ENCODE results near the gene MTUS2. TPM values are rescaled to one million over a fixed set of nuclear protein-coding genes. Genes with fewer than 3 reads are reported as not detected.

Gene MTUS2
- total and polyA plus RNA-seq, 9 of the 15 experiments (the other 6 are each of a cell fraction or from before 2014, with no cell fraction given) = 0.01 to 0.28 (median 0.06) TPM; not detected in 1

DNA sequence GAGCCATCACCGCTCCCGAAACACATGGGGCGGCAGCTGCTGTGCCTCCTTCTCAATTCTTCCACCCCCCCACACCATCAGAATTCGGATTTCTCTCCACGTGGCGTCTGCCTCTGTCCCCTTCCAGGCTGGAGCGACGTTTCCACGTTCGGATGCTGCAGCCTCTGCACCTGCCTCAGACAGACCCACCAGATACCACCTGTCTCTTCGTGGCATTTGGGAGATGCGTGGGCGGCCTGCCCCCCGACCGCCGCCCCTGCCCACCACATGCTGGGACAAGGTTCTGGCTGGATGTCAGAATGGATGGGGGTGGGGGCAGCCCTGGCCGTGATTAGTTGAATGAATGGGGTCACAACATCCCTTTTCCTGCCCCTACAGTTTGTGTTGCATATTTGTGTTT lies 685.4 kb downstream of the MTUS2 start:
- Histone ChIP-seq H4K20me1 (replicated peaks; ENCODE audit: control insufficient read depth, insufficient read depth, low read length) (peaks cover 12% of the 10 kb centered on the region), H3K36me3 (ENCODE audit: control insufficient read depth, insufficient read depth, low read length) (no peaks in the 10 kb centered on the region), H3K9ac (ENCODE audit: insufficient read depth in 1 of 2, low read depth in 2 of 2, low read length in 2 of 2) (no peak overlapping the region), H3K9me3 (replicated peaks; ENCODE audit: control insufficient read depth, insufficient read depth, low read depth, low read length) (no peaks in the 10 kb centered on the region), H3K4me3 (no peak overlapping the region), H3K4me2 (ENCODE audit: insufficient read depth, low read length) (no peak overlapping the region), H3K4me1 (replicated peaks in 1 of 2; ENCODE audit: control insufficient read depth in 2 of 2, insufficient read depth in 2 of 2, low read length in 2 of 2) (peaks cover 0 to 4% of the 10 kb centered on the region in 2 experiments; a peak in 3 of 5 replicates), H3K9me1 (ENCODE audit: control insufficient read depth, insufficient read depth, low read length) (no peaks in the 10 kb centered on the region), H2AFZ (ENCODE audit: low read depth, low read length) (no peak overlapping the region), H3K27ac (ENCODE audit: extremely low read depth, low read depth, low read length) (no peak overlapping the region), H3K79me2 (ENCODE audit: control insufficient read depth, insufficient read depth, low read length) (no peaks in the 10 kb centered on the region), H3K27me3 (ENCODE audit: control insufficient read depth in 2 of 2, insufficient read depth in 2 of 2, low read length in 2 of 2) (peaks cover 2 to 40% of the 10 kb centered on the region in 2 experiments; a peak in 3 of 5 replicates)
- FAIRE-seq = no peak
- ChIA-PET CTCF (ENCODE audit: low intra/inter-chr PET ratio) (no interaction called here), POLR2A (interaction anchor here (0.7 to 1.3 kb wide), 2 partner anchors 12 to 257 kb away, joined by 4 to 6 read pairs; no protein-coding TSS in a partner anchor)
- in situ Hi-C loops (cut with MboI) (no loop called here), intact Hi-C loops (cut with micrococcal nuclease) (no loop called here)
- no TSS peak for BruUV-seq (replicated peaks)
- DNase-seq (ENCODE audit: extremely low read depth in 1 of 4, low spot score in 3 of 4) = no peak
- 22% methylated on average over 7 of the region's 17 CpGs for WGBS (ENCODE audit: insufficient coverage, low coverage, missing lambda C conversion rate)
- no peak for ATAC-seq
- TF ChIP-seq, protein P1, sequence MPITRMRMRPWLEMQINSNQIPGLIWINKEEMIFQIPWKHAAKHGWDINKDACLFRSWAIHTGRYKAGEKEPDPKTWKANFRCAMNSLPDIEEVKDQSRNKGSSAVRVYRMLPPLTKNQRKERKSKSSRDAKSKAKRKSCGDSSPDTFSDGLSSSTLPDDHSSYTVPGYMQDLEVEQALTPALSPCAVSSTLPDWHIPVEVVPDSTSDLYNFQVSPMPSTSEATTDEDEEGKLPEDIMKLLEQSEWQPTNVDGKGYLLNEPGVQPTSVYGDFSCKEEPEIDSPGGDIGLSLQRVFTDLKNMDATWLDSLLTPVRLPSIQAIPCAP (CRISPR knock-in tag; IDR thresholded peaks at IDR 0.05; ENCODE audit: borderline replicate concordance) = no peak
- TF ChIP-seq NCOA1 (IDR thresholded peaks at IDR 0.05; ENCODE audit: low read depth) (no peak), IFI16 (CRISPR knock-in tag; IDR thresholded peaks at IDR 0.05) (no peak), SPI1 (IDR thresholded peaks at IDR 0.05; ENCODE audit: borderline replicate concordance, low read depth, low read length) (no peak), ZNF764 (CRISPR knock-in tag; IDR thresholded peaks at IDR 0.05; ENCODE audit: low read depth) (no peak), ZBED1 (IDR thresholded peaks at IDR 0.05) (no peak), GTF2E2 (tag; IDR thresholded peaks at IDR 0.05) (no peak), POLR2G (IDR thresholded peaks at IDR 0.05; ENCODE audit: low read depth, low read length) (peak; percentile 54; the same call in 1 of the 2 replicates), EGR1 (conservative IDR thresholded peaks at IDR 0.05) (peak; percentile 14; the same call in 1 of the 2 replicates), HDAC3 (IDR thresholded peaks at IDR 0.05; ENCODE audit: borderline replicate concordance, partially characterized antibody) (no peak), IRF9 (tag; IDR thresholded peaks at IDR 0.05) (no peak), ZBTB5 (IDR thresholded peaks at IDR 0.05) (no peak), ZNF507 (tag; conservative IDR thresholded peaks at IDR 0.05) (no peak), NR0B1 (IDR thresholded peaks at IDR 0.05; ENCODE audit: partially characterized antibody) (no peak)

Measured in K562 (cell line).